GM12874 (cell line): ENCODE data around the gene PTPRT.

ENCODE experiments used
- TF ChIP-seq, protein P1 (sequence below): IDR thresholded peaks from 2 replicates; pipeline ENCODE4 v1.5.1; 2011; ENCODE audit warnings: low read depth, mild to moderate bottlenecking, control low read depth, low read length, moderate library complexity; ENCODE audit not compliant: insufficient read depth

Gene PTPRT

GRCh38 chr20:43220612-43221011 is 30.9 kb upstream of the PTPRT start:
- TF ChIP-seq, protein P1, sequence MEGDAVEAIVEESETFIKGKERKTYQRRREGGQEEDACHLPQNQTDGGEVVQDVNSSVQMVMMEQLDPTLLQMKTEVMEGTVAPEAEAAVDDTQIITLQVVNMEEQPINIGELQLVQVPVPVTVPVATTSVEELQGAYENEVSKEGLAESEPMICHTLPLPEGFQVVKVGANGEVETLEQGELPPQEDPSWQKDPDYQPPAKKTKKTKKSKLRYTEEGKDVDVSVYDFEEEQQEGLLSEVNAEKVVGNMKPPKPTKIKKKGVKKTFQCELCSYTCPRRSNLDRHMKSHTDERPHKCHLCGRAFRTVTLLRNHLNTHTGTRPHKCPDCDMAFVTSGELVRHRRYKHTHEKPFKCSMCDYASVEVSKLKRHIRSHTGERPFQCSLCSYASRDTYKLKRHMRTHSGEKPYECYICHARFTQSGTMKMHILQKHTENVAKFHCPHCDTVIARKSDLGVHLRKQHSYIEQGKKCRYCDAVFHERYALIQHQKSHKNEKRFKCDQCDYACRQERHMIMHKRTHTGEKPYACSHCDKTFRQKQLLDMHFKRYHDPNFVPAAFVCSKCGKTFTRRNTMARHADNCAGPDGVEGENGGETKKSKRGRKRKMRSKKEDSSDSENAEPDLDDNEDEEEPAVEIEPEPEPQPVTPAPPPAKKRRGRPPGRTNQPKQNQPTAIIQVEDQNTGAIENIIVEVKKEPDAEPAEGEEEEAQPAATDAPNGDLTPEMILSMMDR: no peak

GRCh38 chr20:43210901-43211300 is 21.2 kb upstream of the PTPRT start:
- TF ChIP-seq, protein P1: no peak

- TF ChIP-seq, protein P1: no peak
Observed at GRCh38 chr20:43209831-43210230, 20.1 kb upstream of the PTPRT start.

GRCh38 chr20:43205699-43206098 is 16.0 kb upstream of the PTPRT start:
- TF ChIP-seq, protein P1: no peak

GRCh38 chr20:43202100-43202499 is 12.4 kb upstream of the PTPRT start:
- TF ChIP-seq, protein P1: no peak

DNA sequence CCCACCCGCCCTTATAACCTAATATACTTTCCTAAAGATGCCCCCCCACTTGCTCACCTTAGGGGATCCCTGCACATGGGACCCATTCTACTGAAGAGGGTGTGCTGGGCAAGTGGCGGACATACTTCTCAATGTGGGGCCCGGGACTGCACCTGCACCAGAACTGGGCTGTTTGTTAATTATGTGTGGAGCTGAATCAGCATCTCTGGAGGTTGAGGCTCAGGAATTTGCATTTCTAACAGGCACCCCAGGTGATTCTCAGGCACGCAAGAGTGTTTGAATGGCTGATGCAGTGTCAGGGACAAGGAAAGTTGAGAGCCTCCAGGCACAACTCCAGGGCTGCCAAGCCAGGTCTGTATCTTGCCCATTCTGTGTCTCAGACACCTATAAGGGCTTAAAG is 8.9 kb upstream of the PTPRT start:
- TF ChIP-seq, protein P1: no peak

DNA sequence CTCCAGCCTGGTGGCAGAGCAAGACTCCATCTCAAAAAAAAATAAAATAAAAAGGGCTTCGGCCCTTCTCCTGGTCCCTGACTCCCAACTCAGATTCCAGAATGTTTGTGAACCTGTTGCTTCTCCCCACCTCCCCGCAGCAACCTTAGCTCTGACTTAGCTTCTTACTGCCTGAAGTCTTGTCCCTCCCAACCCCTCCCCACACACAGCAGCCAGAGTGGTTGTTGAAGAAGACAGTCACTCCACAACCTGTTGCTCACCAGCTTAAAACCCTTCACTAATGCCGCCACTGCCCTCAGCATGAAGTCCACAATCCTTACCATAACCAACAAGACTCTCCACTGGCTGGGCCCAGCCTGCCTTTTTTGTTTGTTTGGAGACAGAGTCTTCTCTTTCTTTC is 6.5 kb upstream of the PTPRT start:
- TF ChIP-seq, protein P1: no peak

DNA sequence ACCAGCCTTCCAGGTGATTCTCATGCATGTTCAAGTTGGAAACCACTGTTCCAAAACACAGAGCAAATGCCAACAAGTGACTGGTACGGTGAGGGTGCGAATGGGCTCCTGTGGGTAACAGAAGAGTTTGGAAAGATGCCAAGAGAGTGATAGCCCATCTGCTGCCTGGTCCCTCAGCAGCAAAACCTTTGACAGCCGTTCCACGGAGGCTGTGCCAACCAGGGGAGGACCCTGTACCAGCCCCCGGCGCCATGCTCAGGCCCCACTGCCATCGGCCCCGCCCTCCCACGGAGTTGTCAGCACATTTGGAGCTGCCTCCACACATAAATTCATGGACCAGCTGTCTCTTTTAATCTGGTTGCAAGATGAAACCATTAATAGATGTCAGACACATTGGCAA is 4.4 kb upstream of the PTPRT start:
- TF ChIP-seq, protein P1: no peak
